HEK293 (cell line): ENCODE results near the gene ANAPC16.

Source experiments
- CTCF ChIA-PET: fragments of 350-600 bp; formaldehyde crosslinking; extraction: SDS; loops from one replicate; lab custom pipeline; 2021; ENCODE audit warnings: antibody characterized with exemption; lab: Yijun Ruan, JAX
- POLR2A ChIA-PET: fragments of 300-600 bp; formaldehyde crosslinking; extraction: SDS; loops from one replicate; lab custom pipeline; 2020; ENCODE audit warnings: antibody characterized with exemption, inconsistent platforms; lab: Yijun Ruan, JAX
- H3K27ac ChIP-seq: fragments of 200-500 bp; sonication (Bioruptor generic); 2 replicates; pipeline ENCODE4 v1.5.1; 2014; ENCODE audit warnings: low read depth, low read length, control low read depth, inconsistent platforms; ENCODE audit errors: extremely low read depth
- H3K36me3 ChIP-seq, 2 experiments: fragments of 200-500 bp in 1 of 2; sonication (Bioruptor generic) in 1 of 2; 1 replicate in 1 of 2; 2 replicates in 1 of 2; pipeline ENCODE4 v1.5.1; 2014 to 2017; ENCODE audit warnings: inconsistent platforms in 2 of 2, low read length in 2 of 2; ENCODE audit not compliant: control insufficient read depth in 2 of 2, insufficient read depth in 1 of 2
- H3K4me1 ChIP-seq: fragments of 200-500 bp; sonication (Bioruptor generic); 2 replicates; pipeline ENCODE4 v1.5.1; 2014; ENCODE audit warnings: mild to moderate bottlenecking, low read length, inconsistent platforms; ENCODE audit not compliant: control insufficient read depth, insufficient read depth
- H3K4me3 ChIP-seq: 2 replicates; pipeline ENCODE4 v1.5.1; 2011; ENCODE audit warnings: low read depth, mild to moderate bottlenecking, control low read depth, low read length, moderate library complexity
- H3K9me3 ChIP-seq: fragments of 200-500 bp; sonication (Bioruptor generic); 2 replicates; pipeline ENCODE4 v1.5.1; 2014; ENCODE audit warnings: low read depth, low read length, inconsistent platforms; ENCODE audit not compliant: control insufficient read depth, insufficient read depth
- FEZF1 ChIP-seq: fragments of 450-650 bp; formaldehyde crosslinking; IDR thresholded peaks from 2 replicates; pipeline ENCODE4 v1.5.1; 2016; ENCODE audit warnings: missing biosample characterization, missing genetic modification characterization
- GLI2 ChIP-seq: fragments of 450-650 bp; formaldehyde crosslinking; IDR thresholded peaks from 2 replicates; pipeline ENCODE4; 2017; ENCODE audit warnings: missing biosample characterization, missing genetic modification characterization, low read depth, borderline replicate concordance
- IKZF3 ChIP-seq: fragments of 450-650 bp; IDR thresholded peaks from 2 replicates; pipeline ENCODE4 v1.5.0; 2018; ENCODE audit warnings: missing biosample characterization, mild to moderate bottlenecking, missing genetic modification characterization, moderate library complexity
- YY2 ChIP-seq: fragments of 450-650 bp; formaldehyde crosslinking; IDR thresholded peaks from 2 replicates; pipeline ENCODE4 v1.5.1; 2016; ENCODE audit warnings: missing biosample characterization, missing genetic modification characterization
- ZBTB1 ChIP-seq: fragments of 450-650 bp; formaldehyde crosslinking; IDR thresholded peaks from 2 replicates; pipeline ENCODE4 v1.5.1; 2016; ENCODE audit warnings: missing biosample characterization, missing genetic modification characterization
- ZBTB20 ChIP-seq: fragments of 450-650 bp; formaldehyde crosslinking; IDR thresholded peaks from 2 replicates; pipeline ENCODE4 v1.5.1; 2016; ENCODE audit warnings: missing biosample characterization, missing genetic modification characterization
- ZNF157 ChIP-seq: fragments of 450-650 bp; formaldehyde crosslinking; IDR thresholded peaks from 2 replicates; pipeline ENCODE4 v1.5.1; 2016; ENCODE audit warnings: missing biosample characterization, missing genetic modification characterization
- ZNF239 ChIP-seq: fragments of 450-650 bp; formaldehyde crosslinking; IDR thresholded peaks from 2 replicates; pipeline ENCODE4 v1.5.1; 2016; ENCODE audit warnings: missing biosample characterization, missing genetic modification characterization
- ZNF302 ChIP-seq: fragments of 450-650 bp; formaldehyde crosslinking; IDR thresholded peaks from 2 replicates; pipeline ENCODE4 v1.5.1; 2016; ENCODE audit warnings: missing biosample characterization, missing genetic modification characterization, low read depth
- ZNF335 ChIP-seq: fragments of 450-650 bp; formaldehyde crosslinking; conservative IDR thresholded peaks from 2 replicates; pipeline ENCODE4 v1.5.1; 2016; ENCODE audit warnings: missing biosample characterization, missing genetic modification characterization
- ZNF366 ChIP-seq: fragments of 450-650 bp; formaldehyde crosslinking; conservative IDR thresholded peaks from 2 replicates; pipeline ENCODE4 v1.5.1; 2016; ENCODE audit warnings: missing biosample characterization, missing genetic modification characterization
- ZNF561 ChIP-seq: fragments of 450-650 bp; IDR thresholded peaks from 2 replicates; pipeline ENCODE4 v1.5.1; 2018; ENCODE audit warnings: missing biosample characterization, missing genetic modification characterization, borderline replicate concordance
- ZNF837 ChIP-seq: fragments of 450-650 bp; formaldehyde crosslinking; IDR thresholded peaks from 2 replicates; pipeline ENCODE4 v1.5.1; 2016; ENCODE audit warnings: missing biosample characterization, missing genetic modification characterization
- TF ChIP-seq, protein P1 (sequence below): fragments of 450-650 bp; formaldehyde crosslinking; IDR thresholded peaks from 2 replicates; pipeline ENCODE4 v1.5.1; 2017; ENCODE audit warnings: missing biosample characterization, missing genetic modification characterization
- TF ChIP-seq, protein P2 (sequence below): fragments of 450-650 bp; formaldehyde crosslinking; IDR thresholded peaks from 2 replicates; pipeline ENCODE4 v1.5.1; 2016; ENCODE audit warnings: missing biosample characterization, missing genetic modification characterization
- TF ChIP-seq, protein P3 (sequence below): fragments of 450-650 bp; formaldehyde crosslinking; IDR thresholded peaks from 2 replicates; pipeline ENCODE4 v1.5.1; 2016; ENCODE audit warnings: missing biosample characterization, missing genetic modification characterization
- TF ChIP-seq, protein P4 (sequence below): fragments of 450-650 bp; formaldehyde crosslinking; IDR thresholded peaks from 2 replicates; pipeline ENCODE4 v1.5.1; 2016; ENCODE audit warnings: missing biosample characterization, missing genetic modification characterization
- TF ChIP-seq, protein P5 (sequence below): fragments of 450-650 bp; formaldehyde crosslinking; IDR thresholded peaks from 2 replicates; pipeline ENCODE4 v1.5.1; 2017; ENCODE audit warnings: missing biosample characterization, missing genetic modification characterization
- TF ChIP-seq, protein P6 (sequence below): fragments of 450-650 bp; formaldehyde crosslinking; IDR thresholded peaks from 2 replicates; pipeline ENCODE4 v1.5.1; 2016; ENCODE audit warnings: missing biosample characterization, missing genetic modification characterization

The ANAPC16 gene

DNA sequence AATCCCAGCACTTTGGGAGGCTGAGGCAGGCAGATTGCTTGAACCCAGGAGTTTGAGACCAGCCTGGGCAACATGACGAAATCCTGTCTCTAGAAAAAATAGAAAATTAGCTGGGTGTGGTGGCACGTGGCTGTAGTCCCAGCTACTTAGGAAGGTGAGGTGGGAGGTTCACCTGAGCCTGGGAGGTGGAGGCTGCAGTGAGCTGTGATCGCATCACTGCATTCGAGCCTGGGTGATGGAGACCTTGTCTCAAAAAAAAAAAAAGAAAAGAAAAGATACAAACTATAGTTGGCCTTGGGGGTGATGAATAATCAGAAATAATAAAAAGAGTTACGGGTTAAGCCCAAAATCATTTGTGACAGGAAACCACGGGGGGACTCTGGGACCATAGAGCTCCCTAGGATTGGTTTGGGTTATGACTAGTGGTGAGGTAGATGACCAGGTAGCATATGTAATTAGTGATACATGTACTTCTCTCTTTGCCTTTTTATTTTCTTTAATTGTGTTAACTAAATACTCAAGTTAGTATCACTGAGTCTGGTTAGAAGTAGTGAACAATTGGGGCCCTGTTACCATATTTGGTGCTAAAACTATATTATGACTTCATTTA lies 10.7 kb downstream of the ANAPC16 start:
- H3K4me3 ChIP-seq: no peak overlapping the region
- ChIA-PET POLR2A (interaction anchor here (0.9 to 1.5 kb wide), 3 partner anchors 11 to 105 kb away, joined by 3 to 5 read pairs (median 4); no protein-coding TSS in a partner anchor), CTCF (interaction anchor here (0.6 to 3.0 kb wide), 6 partner anchors 48 to 330 kb away, joined by 3 to 11 read pairs (median 5); no protein-coding TSS in a partner anchor)
- TF ChIP-seq, protein P1, sequence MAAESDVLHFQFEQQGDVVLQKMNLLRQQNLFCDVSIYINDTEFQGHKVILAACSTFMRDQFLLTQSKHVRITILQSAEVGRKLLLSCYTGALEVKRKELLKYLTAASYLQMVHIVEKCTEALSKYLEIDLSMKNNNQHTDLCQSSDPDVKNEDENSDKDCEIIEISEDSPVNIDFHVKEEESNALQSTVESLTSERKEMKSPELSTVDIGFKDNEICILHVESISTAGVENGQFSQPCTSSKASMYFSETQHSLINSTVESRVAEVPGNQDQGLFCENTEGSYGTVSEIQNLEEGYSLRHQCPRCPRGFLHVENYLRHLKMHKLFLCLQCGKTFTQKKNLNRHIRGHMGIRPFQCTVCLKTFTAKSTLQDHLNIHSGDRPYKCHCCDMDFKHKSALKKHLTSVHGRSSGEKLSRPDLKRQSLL: peak; percentile 55; the same call in 1 of the 2 replicates
- TF ChIP-seq ZNF837 (tag by site-specific recombination): no peak
- peaks cover 14 to 18% of the 10 kb centered on the region in 2 experiments for H3K36me3 ChIP-seq
- H3K9me3 ChIP-seq: no peaks in the 10 kb centered on the region
- no peak overlapping the region for H3K27ac ChIP-seq
- peaks cover 26% of the 10 kb centered on the region for H3K4me1 ChIP-seq

DNA sequence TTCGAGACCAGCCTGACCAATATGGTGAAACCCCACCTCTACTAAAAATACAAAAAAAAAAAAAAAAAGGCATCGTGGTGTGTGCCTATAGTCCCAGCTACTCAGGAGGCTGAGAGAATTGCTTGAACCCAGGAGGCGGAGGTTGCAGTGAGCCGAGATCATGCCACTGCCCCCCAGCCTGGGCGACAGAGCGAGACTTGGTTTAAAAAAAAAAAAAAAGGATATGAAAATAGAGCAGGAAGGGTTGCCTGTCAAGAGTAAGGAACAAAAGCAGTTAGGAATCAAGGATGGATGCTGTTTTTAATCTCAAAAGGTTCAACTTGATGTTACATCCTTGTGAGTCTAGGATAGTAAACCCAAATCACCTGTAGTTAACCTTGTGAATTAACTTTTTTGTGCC lies 12.0 kb downstream of the ANAPC16 start:
- ChIA-PET CTCF (no interaction called here), POLR2A (interaction anchor here (0.6 to 1.9 kb wide), 2 partner anchors 46 to 62 kb away, joined by 4 to 18 read pairs; partner anchors contain the start of gene DDIT4)
- H3K4me1 ChIP-seq: peaks cover 26% of the 10 kb centered on the region
- TF ChIP-seq, protein P2, sequence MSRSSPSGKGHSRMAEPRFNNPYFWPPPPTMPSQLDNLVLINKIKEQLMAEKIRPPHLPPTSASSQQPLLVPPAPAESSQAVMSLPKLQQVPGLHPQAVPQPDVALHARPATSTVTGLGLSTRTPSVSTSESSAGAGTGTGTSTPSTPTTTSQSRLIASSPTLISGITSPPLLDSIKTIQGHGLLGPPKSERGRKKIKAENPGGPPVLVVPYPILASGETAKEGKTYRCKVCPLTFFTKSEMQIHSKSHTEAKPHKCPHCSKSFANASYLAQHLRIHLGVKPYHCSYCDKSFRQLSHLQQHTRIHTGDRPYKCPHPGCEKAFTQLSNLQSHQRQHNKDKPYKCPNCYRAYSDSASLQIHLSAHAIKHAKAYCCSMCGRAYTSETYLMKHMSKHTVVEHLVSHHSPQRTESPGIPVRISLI (tag by site-specific recombination): peak; percentile 35; the same call in 1 of the 2 replicates
- TF ChIP-seq IKZF3 (tag by site-specific recombination) (no peak), ZNF335 (tag by site-specific recombination) (peak; percentile 30; the same call in 1 of the 2 replicates), ZNF561 (tag by site-specific recombination) (no peak), ZNF302 (tag by site-specific recombination) (no peak), ZNF837 (tag by site-specific recombination) (no peak)
- H3K27ac ChIP-seq: peak overlapping the region; percentile 48
- peaks cover 15 to 18% of the 10 kb centered on the region in 2 experiments for H3K36me3 ChIP-seq
- no peaks in the 10 kb centered on the region for H3K9me3 ChIP-seq
- H3K4me3 ChIP-seq: no peak overlapping the region

DNA sequence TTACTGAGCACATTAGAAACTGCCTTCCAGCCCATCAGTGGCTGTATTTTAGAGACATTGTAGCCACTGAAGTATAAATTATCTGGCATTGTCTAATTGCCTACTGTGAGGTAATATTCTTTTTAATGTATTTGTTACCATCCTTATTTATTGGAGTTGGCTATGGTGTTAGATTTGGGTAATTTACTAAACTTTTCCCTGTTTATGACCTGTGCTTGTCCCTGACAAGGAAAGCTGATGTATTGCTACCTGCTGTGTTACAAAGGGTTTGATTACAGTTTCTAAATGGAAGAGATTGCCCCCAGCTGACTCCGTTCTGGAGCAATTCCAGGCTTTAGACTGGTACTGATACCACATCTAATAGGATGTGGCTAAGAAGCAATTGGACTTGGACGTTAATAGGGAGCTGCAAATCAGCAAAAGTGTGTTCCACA lies 12.5 kb downstream of the ANAPC16 start:
- Histone ChIP-seq H3K4me3 (no peak overlapping the region), H3K36me3 (peaks cover 18 to 20% of the 10 kb centered on the region in 2 experiments), H3K27ac (peak overlapping the region; percentile 48), H3K4me1 (peaks cover 26% of the 10 kb centered on the region), H3K9me3 (no peaks in the 10 kb centered on the region)
- POLR2A ChIA-PET: interaction anchor here (0.6 to 1.9 kb wide), 3 partner anchors 45 to 61 kb away, joined by 4 to 18 read pairs (median 4); partner anchors contain the start of gene DDIT4
- CTCF ChIA-PET: interaction anchor here (0.7 to 1.5 kb wide), 5 partner anchors 12 to 271 kb away, joined by 3 to 6 read pairs (median 4); partner anchors contain the start of genes ANAPC16 and ASCC1
- TF ChIP-seq, protein P3, sequence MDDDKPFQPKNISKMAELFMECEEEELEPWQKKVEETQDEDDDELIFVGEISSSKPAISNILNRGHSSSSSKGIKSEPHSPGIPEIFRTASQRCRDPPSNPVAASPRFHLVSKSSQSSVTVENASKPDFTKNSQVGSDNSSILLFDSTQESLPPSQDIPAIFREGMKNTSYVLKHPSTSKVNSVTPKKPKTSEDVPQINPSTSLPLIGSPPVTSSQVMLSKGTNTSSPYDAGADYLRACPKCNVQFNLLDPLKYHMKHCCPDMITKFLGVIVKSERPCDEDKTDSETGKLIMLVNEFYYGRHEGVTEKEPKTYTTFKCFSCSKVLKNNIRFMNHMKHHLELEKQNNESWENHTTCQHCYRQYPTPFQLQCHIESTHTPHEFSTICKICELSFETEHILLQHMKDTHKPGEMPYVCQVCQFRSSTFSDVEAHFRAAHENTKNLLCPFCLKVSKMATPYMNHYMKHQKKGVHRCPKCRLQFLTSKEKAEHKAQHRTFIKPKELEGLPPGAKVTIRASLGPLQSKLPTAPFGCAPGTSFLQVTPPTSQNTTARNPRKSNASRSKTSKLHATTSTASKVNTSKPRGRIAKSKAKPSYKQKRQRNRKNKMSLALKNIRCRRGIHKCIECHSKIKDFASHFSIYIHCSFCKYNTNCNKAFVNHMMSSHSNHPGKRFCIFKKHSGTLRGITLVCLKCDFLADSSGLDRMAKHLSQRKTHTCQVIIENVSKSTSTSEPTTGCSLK: no peak
- TF ChIP-seq, protein P4, sequence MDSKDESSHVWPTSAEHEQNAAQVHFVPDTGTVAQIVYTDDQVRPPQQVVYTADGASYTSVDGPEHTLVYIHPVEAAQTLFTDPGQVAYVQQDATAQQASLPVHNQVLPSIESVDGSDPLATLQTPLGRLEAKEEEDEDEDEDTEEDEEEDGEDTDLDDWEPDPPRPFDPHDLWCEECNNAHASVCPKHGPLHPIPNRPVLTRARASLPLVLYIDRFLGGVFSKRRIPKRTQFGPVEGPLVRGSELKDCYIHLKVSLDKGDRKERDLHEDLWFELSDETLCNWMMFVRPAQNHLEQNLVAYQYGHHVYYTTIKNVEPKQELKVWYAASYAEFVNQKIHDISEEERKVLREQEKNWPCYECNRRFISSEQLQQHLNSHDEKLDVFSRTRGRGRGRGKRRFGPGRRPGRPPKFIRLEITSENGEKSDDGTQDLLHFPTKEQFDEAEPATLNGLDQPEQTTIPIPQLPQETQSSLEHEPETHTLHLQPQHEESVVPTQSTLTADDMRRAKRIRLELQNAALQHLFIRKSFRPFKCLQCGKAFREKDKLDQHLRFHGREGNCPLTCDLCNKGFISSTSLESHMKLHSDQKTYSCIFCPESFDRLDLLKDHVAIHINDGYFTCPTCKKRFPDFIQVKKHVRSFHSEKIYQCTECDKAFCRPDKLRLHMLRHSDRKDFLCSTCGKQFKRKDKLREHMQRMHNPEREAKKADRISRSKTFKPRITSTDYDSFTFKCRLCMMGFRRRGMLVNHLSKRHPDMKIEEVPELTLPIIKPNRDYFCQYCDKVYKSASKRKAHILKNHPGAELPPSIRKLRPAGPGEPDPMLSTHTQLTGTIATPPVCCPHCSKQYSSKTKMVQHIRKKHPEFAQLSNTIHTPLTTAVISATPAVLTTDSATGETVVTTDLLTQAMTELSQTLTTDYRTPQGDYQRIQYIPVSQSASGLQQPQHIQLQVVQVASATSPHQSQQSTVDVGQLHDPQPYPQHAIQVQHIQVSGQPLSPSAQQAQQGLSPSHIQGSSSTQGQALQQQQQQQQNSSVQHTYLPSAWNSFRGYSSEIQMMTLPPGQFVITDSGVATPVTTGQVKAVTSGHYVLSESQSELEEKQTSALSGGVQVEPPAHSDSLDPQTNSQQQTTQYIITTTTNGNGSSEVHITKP (tag by site-specific recombination): 0 out of 2 replicates have a peak, but pooled peaks have one; percentile 7
- TF ChIP-seq, protein P5, sequence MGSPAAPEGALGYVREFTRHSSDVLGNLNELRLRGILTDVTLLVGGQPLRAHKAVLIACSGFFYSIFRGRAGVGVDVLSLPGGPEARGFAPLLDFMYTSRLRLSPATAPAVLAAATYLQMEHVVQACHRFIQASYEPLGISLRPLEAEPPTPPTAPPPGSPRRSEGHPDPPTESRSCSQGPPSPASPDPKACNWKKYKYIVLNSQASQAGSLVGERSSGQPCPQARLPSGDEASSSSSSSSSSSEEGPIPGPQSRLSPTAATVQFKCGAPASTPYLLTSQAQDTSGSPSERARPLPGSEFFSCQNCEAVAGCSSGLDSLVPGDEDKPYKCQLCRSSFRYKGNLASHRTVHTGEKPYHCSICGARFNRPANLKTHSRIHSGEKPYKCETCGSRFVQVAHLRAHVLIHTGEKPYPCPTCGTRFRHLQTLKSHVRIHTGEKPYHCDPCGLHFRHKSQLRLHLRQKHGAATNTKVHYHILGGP (tag by site-specific recombination): no peak
- TF ChIP-seq ZNF239 (tag by site-specific recombination): no peak
- peak; percentile 95 for TF ChIP-seq GLI2 (tag by site-specific recombination)
- TF ChIP-seq YY2 (tag by site-specific recombination): no peak
- TF ChIP-seq ZNF157: no peak
- TF ChIP-seq ZBTB1 (tag by site-specific recombination): no peak
- TF ChIP-seq, protein P6, sequence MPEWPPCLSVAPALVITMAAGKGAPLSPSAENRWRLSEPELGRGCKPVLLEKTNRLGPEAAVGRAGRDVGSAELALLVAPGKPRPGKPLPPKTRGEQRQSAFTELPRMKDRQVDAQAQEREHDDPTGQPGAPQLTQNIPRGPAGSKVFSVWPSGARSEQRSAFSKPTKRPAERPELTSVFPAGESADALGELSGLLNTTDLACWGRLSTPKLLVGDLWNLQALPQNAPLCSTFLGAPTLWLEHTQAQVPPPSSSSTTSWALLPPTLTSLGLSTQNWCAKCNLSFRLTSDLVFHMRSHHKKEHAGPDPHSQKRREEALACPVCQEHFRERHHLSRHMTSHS (tag by site-specific recombination): peak; percentile 93
- peak; percentile 64 for TF ChIP-seq ZBTB20 (tag by site-specific recombination)
- peak; percentile 97 for TF ChIP-seq FEZF1 (tag by site-specific recombination)
- peak; percentile 96 for TF ChIP-seq ZNF366 (tag by site-specific recombination)
